Measurements from ENCODE around the gene PKDCC.
"Not testable (repeated sequence)": the region's sequence is repeated elsewhere in the genome, so short reads cannot be mapped to it uniquely, and the experiment has no call there.

PKDCC gene

GRCh38 chr2:42065753-42066152 lies 17.9 kb downstream of the PKDCC start:
- not testable (repeated sequence) for DNase-seq

GRCh38 chr2:42067001-42067400 lies 19.2 kb downstream of the PKDCC start:
- DNase-seq: not testable (repeated sequence)

GRCh38 chr2:42067521-42067920 lies 19.7 kb downstream of the PKDCC start:
- DNase-seq: no peak

GRCh38 chr2:42068571-42069178 lies 20.9 kb downstream of the PKDCC start:
- no peak for DNase-seq

- DNase-seq: no peak
These were observed 21.7 kb downstream of the PKDCC start for GRCh38 chr2:42069568-42069967.

GRCh38 chr2:42071791-42072190 lies 24.0 kb downstream of the PKDCC start:
- DNase-seq: no peak

GRCh38 chr2:42072349-42073118 lies 24.7 kb downstream of the PKDCC start:
- DNase-seq: peak; percentile 20

GRCh38 chr2:42073739-42074503 lies 26.1 kb downstream of the PKDCC start:
- DNase-seq: no peak

- no peak for DNase-seq
These were observed 26.8 kb downstream of the PKDCC start for GRCh38 chr2:42074661-42075060.

GRCh38 chr2:42076357-42077225 lies 28.8 kb downstream of the PKDCC start:
- no peak for DNase-seq

- no peak for DNase-seq
These were observed 29.5 kb downstream of the PKDCC start for GRCh38 chr2:42077343-42077742.

- no peak for DNase-seq
These were observed 32.0 kb downstream of the PKDCC start for GRCh38 chr2:42079737-42080287.

GRCh38 chr2:42081151-42081550 lies 33.3 kb downstream of the PKDCC start:
- DNase-seq: not testable (repeated sequence)

GRCh38 chr2:42082016-42082415 lies 34.2 kb downstream of the PKDCC start:
- DNase-seq: no peak

GRCh38 chr2:42084231-42084671 lies 36.4 kb downstream of the PKDCC start:
- no peak for DNase-seq

- DNase-seq: not testable (repeated sequence)
These were observed 37.2 kb downstream of the PKDCC start for GRCh38 chr2:42085070-42085469.

- no peak for DNase-seq
These were observed 38.1 kb downstream of the PKDCC start for GRCh38 chr2:42085706-42086487.

GRCh38 chr2:42086500-42086953 lies 38.7 kb downstream of the PKDCC start:
- peak; percentile 9 for DNase-seq

GRCh38 chr2:42087137-42087856 lies 39.5 kb downstream of the PKDCC start:
- DNase-seq: no peak

- DNase-seq: no peak
These were observed 40.0 kb downstream of the PKDCC start for GRCh38 chr2:42087857-42088195.

All from NCI-H1105 (cell line).